Large intestine (tissue), 3 donors: ENCODE measurements around the gene SYMPK. TPM values are rescaled to one million over a fixed set of nuclear protein-coding genes. Genes with fewer than 3 reads are reported as not detected.

Source experiments
- DNase-seq, 2 donors: peaks; one replicate each; pipeline versions ENCODE4 v3.0.0 to v3.0.0-alpha.2; 2013
- H3K27ac ChIP-seq: one replicate; pipeline ENCODE4 v1.5.1; 2013; ENCODE audit warnings: low read length
- H3K27me3 ChIP-seq: 2 replicates; pipeline ENCODE4 v1.6.1; 2013; ENCODE audit warnings: low read length; ENCODE audit not compliant: control insufficient read depth, insufficient read depth
- H3K36me3 ChIP-seq: 2 replicates; pipeline ENCODE4 v1.6.1; 2013; ENCODE audit warnings: low read length; ENCODE audit not compliant: control insufficient read depth, insufficient read depth
- H3K4me1 ChIP-seq: one replicate; pipeline ENCODE4 v1.6.1; 2013; ENCODE audit warnings: low read length; ENCODE audit not compliant: control insufficient read depth, insufficient read depth
- H3K4me3 ChIP-seq: one replicate; pipeline ENCODE4 v1.5.1; 2013; ENCODE audit warnings: low read length
- H3K9me3 ChIP-seq: one replicate; pipeline ENCODE4 v1.6.1; 2013; ENCODE audit warnings: mild to moderate bottlenecking, low read depth, low read length, moderate library complexity; ENCODE audit not compliant: control insufficient read depth
- WGBS: methylation state at CpG from one replicate; pipeline ENCODE4 v1.1.5; 2013; ENCODE audit warnings: low lambda C conversion rate; ENCODE audit not compliant: insufficient coverage; 5-methylcytosine and 5-hydroxymethylcytosine counted together
- polyA plus RNA-seq: library from polyadenylated mRNA; unstranded; fragments of 120-200 nt; gene quantifications from one replicate; pipeline ENCODE4 v1.2.1, GENCODE V29; 2013

The SYMPK gene
- polyA plus RNA-seq, 1 donor, result 65.0 TPM

GRCh38 chr19:45790942-45791341, 72.0 kb downstream of the SYMPK start:
- H3K4me1 ChIP-seq, result peaks cover 6% of the 10 kb centered on the region
- DNase-seq, result no peak
- H3K36me3 ChIP-seq, result peaks cover 39% of the 10 kb centered on the region
- H3K27me3 ChIP-seq, result no peaks in the 10 kb centered on the region
- no peaks in the 10 kb centered on the region for H3K9me3 ChIP-seq
- no peak overlapping the region for H3K4me3 ChIP-seq
- H3K27ac ChIP-seq, result no peak overlapping the region
- 96% methylated on average over 4 of the region's 8 CpGs for WGBS

- peaks cover 51% of the 10 kb centered on the region for H3K36me3 ChIP-seq
- no peak overlapping the region for H3K27ac ChIP-seq
- no peaks in the 10 kb centered on the region for H3K9me3 ChIP-seq
- WGBS, result no CpG with 5 or more reads among the region's 15 CpGs
- no peaks in the 10 kb centered on the region for H3K27me3 ChIP-seq
- no peak overlapping the region for H3K4me3 ChIP-seq
- no peak for DNase-seq
- H3K4me1 ChIP-seq, result peaks cover 6% of the 10 kb centered on the region
These were observed 73.7 kb downstream of the SYMPK start for GRCh38 chr19:45789035-45789786.

DNA sequence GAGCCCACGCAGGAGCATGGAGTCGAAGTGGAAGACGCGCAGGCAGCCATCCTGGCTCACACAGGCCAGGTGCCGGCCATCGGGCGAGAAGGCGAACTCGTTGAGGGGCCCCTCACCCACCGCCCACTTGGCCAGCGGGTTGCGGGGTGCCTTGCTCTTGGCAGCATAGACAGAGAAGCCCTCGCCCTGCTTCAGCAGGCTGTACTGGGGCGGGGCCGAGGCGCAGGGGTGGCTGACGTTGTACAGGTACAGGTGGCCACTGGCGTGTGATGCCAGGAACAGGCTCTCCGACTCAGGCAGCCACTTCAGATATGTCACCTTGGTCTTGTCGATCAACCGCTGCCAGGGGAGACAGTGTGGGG, 76.4 kb downstream of the SYMPK start:
- no peaks in the 10 kb centered on the region for H3K9me3 ChIP-seq
- WGBS, result no CpG with 5 or more reads among the region's 21 CpGs
- DNase-seq, result no peak
- H3K27me3 ChIP-seq, result no peaks in the 10 kb centered on the region
- H3K4me1 ChIP-seq, result peaks cover 7% of the 10 kb centered on the region
- H3K27ac ChIP-seq, result no peak overlapping the region
- H3K4me3 ChIP-seq, result no peak overlapping the region
- peaks cover 54% of the 10 kb centered on the region for H3K36me3 ChIP-seq

GRCh38 chr19:45785781-45786532, 77.0 kb downstream of the SYMPK start:
- Histone ChIP-seq H3K27ac (no peak overlapping the region), H3K27me3 (no peaks in the 10 kb centered on the region)
- no peak for DNase-seq

GRCh38 chr19:45785097-45785496, 77.8 kb downstream of the SYMPK start:
- H3K36me3 ChIP-seq, result peaks cover 47% of the 10 kb centered on the region
- H3K27me3 ChIP-seq, result no peaks in the 10 kb centered on the region
- no peaks in the 10 kb centered on the region for H3K9me3 ChIP-seq
- DNase-seq, result no peak
- H3K27ac ChIP-seq, result no peak overlapping the region
- no CpG with 5 or more reads among the region's 5 CpGs for WGBS
- peaks cover 10% of the 10 kb centered on the region for H3K4me1 ChIP-seq
- no peak overlapping the region for H3K4me3 ChIP-seq

More at GRCh38 chr19:45785781-45786532, 77.0 kb downstream of the SYMPK start:
- Histone ChIP-seq H3K36me3 (peaks cover 53% of the 10 kb centered on the region), H3K9me3 (no peaks in the 10 kb centered on the region), H3K4me3 (no peak overlapping the region), H3K4me1 (peaks cover 7% of the 10 kb centered on the region)
- no CpG with 5 or more reads among the region's 57 CpGs for WGBS

DNA sequence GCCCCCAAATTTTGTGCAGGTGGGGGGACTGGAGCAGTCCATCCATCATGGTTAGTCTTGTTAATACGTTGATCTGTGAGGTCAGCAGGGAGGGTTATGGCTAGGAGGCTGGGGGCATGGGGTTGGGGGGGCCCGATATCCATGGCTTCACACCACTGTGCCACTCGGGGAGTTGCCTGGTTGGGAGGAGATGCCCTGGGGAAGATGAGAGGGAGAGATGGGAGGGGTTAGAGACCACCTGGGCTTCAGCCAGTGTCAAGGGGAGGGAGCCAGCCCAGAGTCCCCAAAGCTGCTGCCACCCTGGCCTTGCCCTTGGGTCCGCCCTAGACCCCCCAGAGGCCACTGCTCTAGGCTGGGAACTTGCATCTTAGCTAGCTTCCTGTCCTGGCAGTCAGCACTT, 78.9 kb downstream of the SYMPK start:
- H3K36me3 ChIP-seq, result peaks cover 41% of the 10 kb centered on the region
- H3K27me3 ChIP-seq, result no peaks in the 10 kb centered on the region
- H3K9me3 ChIP-seq, result no peaks in the 10 kb centered on the region
- no CpG with 5 or more reads among the region's 4 CpGs for WGBS
- peaks cover 17% of the 10 kb centered on the region for H3K4me1 ChIP-seq
- H3K4me3 ChIP-seq, result no peak overlapping the region
- no peak for DNase-seq
- H3K27ac ChIP-seq, result no peak overlapping the region

DNA sequence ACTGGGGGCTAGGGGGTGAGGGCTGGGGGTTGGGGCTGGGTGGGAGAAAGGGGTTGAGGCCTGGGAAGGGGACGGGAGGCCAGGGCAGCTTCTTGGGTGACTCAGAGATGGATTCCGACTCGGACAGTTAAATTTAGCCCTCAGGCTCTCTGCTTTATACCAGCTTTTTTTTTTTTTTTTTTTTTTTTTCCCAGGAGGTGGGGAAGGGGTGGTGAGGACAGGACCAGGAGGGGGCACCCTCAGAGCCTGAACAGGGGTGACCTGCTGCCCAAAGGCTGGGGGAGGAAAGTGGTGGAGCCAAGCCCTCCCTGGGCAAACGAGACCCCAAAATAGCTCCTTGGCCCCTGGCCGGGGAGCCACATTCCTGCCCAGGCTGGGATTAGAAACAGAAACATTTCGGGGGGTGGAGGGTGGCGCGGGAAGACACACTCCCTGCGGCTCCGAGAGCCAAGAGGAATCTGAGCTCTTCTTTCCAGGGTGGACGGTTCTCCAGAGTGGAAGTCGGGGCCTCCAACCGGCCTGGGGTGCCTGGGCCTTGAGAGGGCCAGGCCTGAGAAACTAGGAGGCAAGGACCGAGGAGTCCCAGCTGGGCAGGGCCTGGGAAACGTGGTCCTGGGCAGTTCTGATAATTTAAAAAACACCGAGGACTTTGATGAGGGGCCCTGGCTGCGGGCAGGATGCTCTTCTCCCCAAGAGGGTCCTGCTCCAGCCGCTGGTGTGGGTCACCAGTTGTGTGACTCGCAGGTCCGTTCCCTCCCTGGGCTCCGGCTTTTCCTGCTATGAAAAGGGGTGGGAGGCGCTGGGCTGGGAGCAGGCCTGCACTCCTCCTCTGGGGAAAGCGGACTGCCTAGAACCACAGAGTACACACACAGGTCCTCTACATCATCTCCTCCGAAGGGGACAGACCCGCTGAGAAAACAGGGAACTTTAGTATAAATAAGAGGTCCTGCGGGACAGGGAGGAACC, 79.8 kb downstream of the SYMPK start:
- Histone ChIP-seq H3K4me1 (peaks cover 26% of the 10 kb centered on the region), H3K27me3 (no peaks in the 10 kb centered on the region), H3K36me3 (peaks cover 41% of the 10 kb centered on the region), H3K4me3 (no peak overlapping the region), H3K27ac (peak overlapping the region; percentile 53), H3K9me3 (no peaks in the 10 kb centered on the region)
- no peak for DNase-seq
- no CpG with 5 or more reads among the region's 26 CpGs for WGBS

GRCh38 chr19:45782162-45782691, 80.7 kb downstream of the SYMPK start, which contains the start of gene DMPK:
Gene DMPK (minus strand): TSS chr19:45782490. CDS start chr19:45782352, 138 bp downstream.
- H3K36me3 ChIP-seq, result peaks cover 46% of the 10 kb centered on the region
- peak within 1 kb of the TSS; percentile 53 for H3K27ac ChIP-seq
- no peaks in the 10 kb centered on the region for H3K9me3 ChIP-seq
- no CpG with 5 or more reads among the region's 18 CpGs for WGBS
- H3K4me1 ChIP-seq, result peaks cover 26% of the 10 kb centered on the region
- no peaks in the 10 kb centered on the region for H3K27me3 ChIP-seq
- no peak for DNase-seq
- H3K4me3 ChIP-seq, result peak within 1 kb of the TSS; percentile 43

- peak overlapping the region; percentile 43 for H3K4me3 ChIP-seq
- H3K9me3 ChIP-seq, result no peaks in the 10 kb centered on the region
- WGBS, result no CpG with 5 or more reads among the region's 17 CpGs
- peaks cover 45% of the 10 kb centered on the region for H3K36me3 ChIP-seq
- no peak overlapping the region for H3K27ac ChIP-seq
- peaks cover 26% of the 10 kb centered on the region for H3K4me1 ChIP-seq
- DNase-seq, result no peak
- no peaks in the 10 kb centered on the region for H3K27me3 ChIP-seq
These were observed 81.5 kb downstream of the SYMPK start for GRCh38 chr19:45781214-45782161.
